A673 (cell line): ENCODE data around the gene PARVB. TPM values are rescaled to one million over a fixed set of nuclear protein-coding genes. Genes with fewer than 3 reads are reported as not detected.

Source experiments
- BruUV-seq: library from RNA; stranded (reverse); fragments of 400-500 nt; replicated peaks from 2 replicates; lab custom pipeline; 2021; lab: Mats Ljungman, UMichigan
- CTCF ChIA-PET: fragments of 300-600 bp; sonication (Branson Sonifier 250); formaldehyde crosslinking; loops from one replicate; lab custom pipeline; 2022; ENCODE audit warnings: antibody characterized with exemption; lab: Charles Lee
- POLR2A ChIA-PET: fragments of 300-600 bp; sonication (Branson Sonifier 250); formaldehyde crosslinking; loops from one replicate; lab custom pipeline; 2022; ENCODE audit warnings: antibody characterized with exemption; ENCODE audit not compliant: low non-redundant PET; lab: Charles Lee
- DNase-seq: peaks from one replicate; pipeline ENCODE4 v3.0.0-alpha.2; 2015; ENCODE audit warnings: low spot score
- H3K27ac ChIP-seq: fragments of 200-600 bp; sonication (generic); 2 replicates; pipeline ENCODE4 v1.5.1; 2016; ENCODE audit warnings: mixed run types, low read depth, mild to moderate bottlenecking, mixed read lengths, antibody characterized with exemption, low read length; ENCODE audit not compliant: poor library complexity, severe bottlenecking
- H3K27me3 ChIP-seq: fragments of 200-600 bp; sonication (generic); replicated peaks from 2 replicates; pipeline ENCODE4 v1.6.1; 2017; ENCODE audit warnings: mixed run types, low read depth, mild to moderate bottlenecking, mixed read lengths, antibody characterized with exemption, low read length; ENCODE audit not compliant: insufficient read depth, poor library complexity
- H3K36me3 ChIP-seq: fragments of 200-600 bp; sonication (generic); 2 replicates; pipeline ENCODE4 v1.6.1; 2016; ENCODE audit warnings: mixed run types, mild to moderate bottlenecking, mixed read lengths, antibody characterized with exemption, low read length; ENCODE audit not compliant: insufficient read depth, poor library complexity, severe bottlenecking
- H3K4me1 ChIP-seq: fragments of 200-600 bp; sonication (generic); 2 replicates; pipeline ENCODE4 v1.6.1; 2017; ENCODE audit warnings: mixed run types, mild to moderate bottlenecking, mixed read lengths, antibody characterized with exemption, low read length; ENCODE audit not compliant: insufficient read depth, poor library complexity, severe bottlenecking
- H3K4me3 ChIP-seq: fragments of 200-600 bp; sonication (generic); 2 replicates; pipeline ENCODE4 v1.5.1; 2016; ENCODE audit warnings: low read depth, mixed run types, mild to moderate bottlenecking, mixed read lengths, low read length; ENCODE audit not compliant: poor library complexity, severe bottlenecking
- H3K9me3 ChIP-seq: fragments of 200-600 bp; sonication (generic); 2 replicates; pipeline ENCODE4 v1.6.1; 2016; ENCODE audit warnings: mixed run types, low read depth, mild to moderate bottlenecking, mixed read lengths, antibody characterized with exemption, low read length; ENCODE audit not compliant: poor library complexity, severe bottlenecking
- CTCF ChIP-seq: fragments of 300-800, 200-600 bp; sonication (generic); conservative IDR thresholded peaks from 2 replicates; pipeline ENCODE4 v1.5.1; 2017; ENCODE audit warnings: low read depth, mild to moderate bottlenecking, antibody characterized with exemption, low read length, moderate library complexity, mixed read lengths
- EZH2 ChIP-seq: fragments of 200-600 bp; sonication (generic); IDR thresholded peaks from 2 replicates; pipeline ENCODE4 v1.6.1; 2017; ENCODE audit warnings: borderline replicate concordance, low read depth, mild to moderate bottlenecking, mixed read lengths, antibody characterized with exemption, low read length; ENCODE audit not compliant: poor library complexity, severe bottlenecking
- intact Hi-C: fragments of 100-400 bp; cut with micrococcal nuclease; formaldehyde crosslinking; loops from one replicate; pipeline ENCODE4 v1.10.0; 2022; ENCODE audit not compliant: unreplicated experiment
- total RNA-seq: library from RNA; stranded (reverse); gene quantifications from 2 replicates; pipeline ENCODE4 v1.2.3, GENCODE V29; 2021

The PARVB gene
- total RNA-seq, 1 experiment from 2014 or later: 18.3 TPM

- no peaks in the 10 kb centered on the region for H3K4me1 ChIP-seq
- CTCF ChIA-PET: no interaction called here
- no TSS peak for BruUV-seq
- no peaks in the 10 kb centered on the region for H3K27me3 ChIP-seq
- H3K27ac ChIP-seq: no peak overlapping the region
- DNase-seq: no peak
- H3K36me3 ChIP-seq: no peaks in the 10 kb centered on the region
- H3K4me3 ChIP-seq: no peak overlapping the region
- no peaks in the 10 kb centered on the region for H3K9me3 ChIP-seq
- TF ChIP-seq CTCF: no peak
- TF ChIP-seq EZH2: no peak
- intact Hi-C loops: no loop called here
- POLR2A ChIA-PET: no interaction called here
Observed at GRCh38 chr22:44195189-44195871, 171.2 kb downstream of the PARVB start.

GRCh38 chr22:44196241-44196640 lies 172.1 kb downstream of the PARVB start:
- TF ChIP-seq EZH2: no peak
- TF ChIP-seq CTCF: no peak
- Histone ChIP-seq H3K36me3 (no peaks in the 10 kb centered on the region), H3K9me3 (no peaks in the 10 kb centered on the region), H3K27ac (no peak overlapping the region), H3K4me3 (no peak overlapping the region), H3K4me1 (no peaks in the 10 kb centered on the region), H3K27me3 (no peaks in the 10 kb centered on the region)
- ChIA-PET POLR2A (no interaction called here), CTCF (no interaction called here)
- BruUV-seq: no TSS peak
- intact Hi-C loops: no loop called here
- no peak for DNase-seq

GRCh38 chr22:44196731-44197131 lies 172.6 kb downstream of the PARVB start:
- no peaks in the 10 kb centered on the region for H3K27me3 ChIP-seq
- H3K27ac ChIP-seq: no peak overlapping the region
- CTCF ChIA-PET: no interaction called here
- no peak overlapping the region for H3K4me3 ChIP-seq
- H3K4me1 ChIP-seq: no peaks in the 10 kb centered on the region
- TF ChIP-seq EZH2 (no peak), CTCF (no peak)
- POLR2A ChIA-PET: no interaction called here
- DNase-seq: no peak
- H3K36me3 ChIP-seq: no peaks in the 10 kb centered on the region
- intact Hi-C loops: no loop called here
- no TSS peak for BruUV-seq
- H3K9me3 ChIP-seq: no peaks in the 10 kb centered on the region
